ENCODE measurements around the gene FLNB. TPM values are rescaled to one million over a fixed set of nuclear protein-coding genes. Genes with fewer than 3 reads are reported as not detected.

Gene FLNB
- total and polyA plus RNA-seq, 10 of the 15 experiments (the other 5 are each of a cell fraction or from before 2014, with no cell fraction given), result 13.6 to 51.8 (median 26.4) TPM

GRCh38 chr3:58101499-58102389 is 93.5 kb downstream of the FLNB start:
- H3K9ac ChIP-seq (ENCODE audit: control insufficient read depth, insufficient read depth, low read length), result no peak overlapping the region
- H3K27me3 ChIP-seq (replicated peaks in 1 of 2; ENCODE audit: control insufficient read depth in 2 of 2, insufficient read depth in 2 of 2, low read length in 1 of 2), result no peaks in the 10 kb centered on the region
- H3K4me3 ChIP-seq, result no peak overlapping the region
- H3K9me3 ChIP-seq (replicated peaks; ENCODE audit: control insufficient read depth, insufficient read depth, low read length), result no peaks in the 10 kb centered on the region
- WGBS (ENCODE audit: insufficient coverage, insufficient replicate concordance, low lambda C conversion rate, missing lambda C conversion rate), result 78% methylated on average over 13 of the region's 13 CpGs
- H3K4me1 ChIP-seq (ENCODE audit: control insufficient read depth, insufficient read depth, low read length), result no peaks in the 10 kb centered on the region
- intact Hi-C loops (cut with micrococcal nuclease; ENCODE audit: unreplicated experiment), result no loop called here
- BruUV-seq (replicated peaks), result no TSS peak
- RAD21 ChIA-PET (ENCODE audit: unreplicated experiment), result interaction anchor here (1.0 kb wide), 1 partner anchor 60 kb away, joined by 3 read pairs; no protein-coding TSS in a partner anchor
- TF ChIP-seq SIN3A (IDR thresholded peaks at IDR 0.05; ENCODE audit: low read depth, low read length) (no peak), SMARCA5 (IDR thresholded peaks at IDR 0.05) (no peak), NKRF (conservative IDR thresholded peaks at IDR 0.05) (no peak), CBX3 (IDR thresholded peaks at IDR 0.05; ENCODE audit: borderline replicate concordance, low read depth) (no peak), YBX1 (IDR thresholded peaks at IDR 0.05) (no peak), ZNF274 (IDR thresholded peaks at IDR 0.05; ENCODE audit: insufficient read depth, insufficient read length) (no peak), SP1 (IDR thresholded peaks at IDR 0.05; ENCODE audit: low read depth, low read length) (no peak), NBN (IDR thresholded peaks at IDR 0.05) (no peak)
- TF ChIP-seq, protein P1, sequence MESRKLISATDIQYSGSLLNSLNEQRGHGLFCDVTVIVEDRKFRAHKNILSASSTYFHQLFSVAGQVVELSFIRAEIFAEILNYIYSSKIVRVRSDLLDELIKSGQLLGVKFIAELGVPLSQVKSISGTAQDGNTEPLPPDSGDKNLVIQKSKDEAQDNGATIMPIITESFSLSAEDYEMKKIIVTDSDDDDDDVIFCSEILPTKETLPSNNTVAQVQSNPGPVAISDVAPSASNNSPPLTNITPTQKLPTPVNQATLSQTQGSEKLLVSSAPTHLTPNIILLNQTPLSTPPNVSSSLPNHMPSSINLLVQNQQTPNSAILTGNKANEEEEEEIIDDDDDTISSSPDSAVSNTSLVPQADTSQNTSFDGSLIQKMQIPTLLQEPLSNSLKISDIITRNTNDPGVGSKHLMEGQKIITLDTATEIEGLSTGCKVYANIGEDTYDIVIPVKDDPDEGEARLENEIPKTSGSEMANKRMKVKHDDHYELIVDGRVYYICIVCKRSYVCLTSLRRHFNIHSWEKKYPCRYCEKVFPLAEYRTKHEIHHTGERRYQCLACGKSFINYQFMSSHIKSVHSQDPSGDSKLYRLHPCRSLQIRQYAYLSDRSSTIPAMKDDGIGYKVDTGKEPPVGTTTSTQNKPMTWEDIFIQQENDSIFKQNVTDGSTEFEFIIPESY (IDR thresholded peaks at IDR 0.05), result no peak
- TF ChIP-seq, protein P2, sequence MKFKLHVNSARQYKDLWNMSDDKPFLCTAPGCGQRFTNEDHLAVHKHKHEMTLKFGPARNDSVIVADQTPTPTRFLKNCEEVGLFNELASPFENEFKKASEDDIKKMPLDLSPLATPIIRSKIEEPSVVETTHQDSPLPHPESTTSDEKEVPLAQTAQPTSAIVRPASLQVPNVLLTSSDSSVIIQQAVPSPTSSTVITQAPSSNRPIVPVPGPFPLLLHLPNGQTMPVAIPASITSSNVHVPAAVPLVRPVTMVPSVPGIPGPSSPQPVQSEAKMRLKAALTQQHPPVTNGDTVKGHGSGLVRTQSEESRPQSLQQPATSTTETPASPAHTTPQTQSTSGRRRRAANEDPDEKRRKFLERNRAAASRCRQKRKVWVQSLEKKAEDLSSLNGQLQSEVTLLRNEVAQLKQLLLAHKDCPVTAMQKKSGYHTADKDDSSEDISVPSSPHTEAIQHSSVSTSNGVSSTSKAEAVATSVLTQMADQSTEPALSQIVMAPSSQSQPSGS (IDR thresholded peaks at IDR 0.05; ENCODE audit: low read length), result no peak
- POLR2A ChIA-PET, result no interaction called here
- no peak for ATAC-seq
- no peak overlapping the region for H3K27ac ChIP-seq (ENCODE audit: control insufficient read depth, insufficient read depth)
- H2AFZ ChIP-seq (ENCODE audit: control insufficient read depth, low read depth, low read length), result no peak overlapping the region
- peaks cover 13 to 25% of the 10 kb centered on the region in 2 experiments; a peak in 3 of 4 replicates for H3K36me3 ChIP-seq (ENCODE audit: control insufficient read depth in 2 of 2, insufficient read depth in 2 of 2, low read length in 1 of 2)
- H3K79me2 ChIP-seq (ENCODE audit: control insufficient read depth, insufficient read depth, low read length), result no peaks in the 10 kb centered on the region
- SMC1A ChIA-PET (ENCODE audit: uncharacterized antibody, unreplicated experiment), result interaction anchor here (1.0 kb wide), 1 partner anchor 93 kb away, joined by 3 read pairs; no protein-coding TSS in a partner anchor
- in situ Hi-C loops (cut with MboI), result no loop called here
- FAIRE-seq, result no peak
- H4K20me1 ChIP-seq (ENCODE audit: control insufficient read depth, insufficient read depth), result no peaks in the 10 kb centered on the region
- CTCF ChIA-PET, result interaction anchor here (0.9 to 1.7 kb wide), 2 partner anchors 65 to 82 kb away, joined by 3 to 5 read pairs; no protein-coding TSS in a partner anchor
- no peak for DNase-seq (ENCODE audit: low read depth, low spot score)
- no peak overlapping the region for H3K4me2 ChIP-seq (ENCODE audit: control insufficient read depth, insufficient read depth)

Data from GM12878 (cell line).